Natural killer cell treated with Interleukin-12 subunit alpha and Interleukin-12 subunit beta and Interleukin-15 and Interleukin-18, amount 100 ng/mL, for 72 hours (primary cell): ENCODE measurements around the gene TEN1. TPM values are rescaled to one million over a fixed set of nuclear protein-coding genes. Genes with fewer than 3 reads are reported as not detected.
"Not testable (repeated sequence)": the region's sequence is repeated elsewhere in the genome, so short reads cannot be mapped to it uniquely, and the experiment has no call there.

Source experiments
- ATAC-seq, 2 donors: fragments of 150-1000 bp; cut with Tn5 transposase in 1 of 2; sonication (Bioruptor Pico), chemical (Tn5 transposase) in 1 of 2; 2 replicates each; pipeline ENCODE4 v1.10.0; 2021
- DNase-seq: peaks from one replicate; pipeline ENCODE4 v3.0.0; 2022; ENCODE audit warnings: low spot score
- H3K27ac Mint-ChIP-seq, 2 donors: 1 replicate in 1 of 2; 2 replicates in 1 of 2; pipeline ENCODE4 v1.8.0; 2022; ENCODE audit warnings: mixed read lengths in 2 of 2, mild to moderate bottlenecking in 1 of 2, moderate library complexity in 1 of 2
- H3K27me3 Mint-ChIP-seq, 2 donors: 1 replicate in 1 of 2; 2 replicates in 1 of 2; pipeline ENCODE4 v1.8.0; 2022; ENCODE audit warnings: mixed read lengths in 2 of 2
- H3K36me3 Mint-ChIP-seq: one replicate; pipeline ENCODE4 v1.8.0; 2022; ENCODE audit warnings: mixed read lengths
- H3K4me1 Mint-ChIP-seq, 2 donors: 1 replicate in 1 of 2; 2 replicates in 1 of 2; pipeline ENCODE4 v1.8.0; 2022; ENCODE audit warnings: low read depth in 2 of 2, mixed read lengths in 2 of 2, mild to moderate bottlenecking in 1 of 2
- H3K4me3 Mint-ChIP-seq: one replicate; pipeline ENCODE4 v1.8.0; 2022; ENCODE audit warnings: mixed read lengths
- H3K9me3 Mint-ChIP-seq: 2 replicates; pipeline ENCODE4 v1.8.0; 2022; ENCODE audit warnings: mixed read lengths
- total RNA-seq, 2 donors: library from RNA; stranded (reverse); gene quantifications; one replicate each; pipeline ENCODE4 v1.2.3, GENCODE V29; 2022

The TEN1 gene
- total RNA-seq, 2 donors from 2014 or later, result 16.5 to 19.1 TPM

DNA sequence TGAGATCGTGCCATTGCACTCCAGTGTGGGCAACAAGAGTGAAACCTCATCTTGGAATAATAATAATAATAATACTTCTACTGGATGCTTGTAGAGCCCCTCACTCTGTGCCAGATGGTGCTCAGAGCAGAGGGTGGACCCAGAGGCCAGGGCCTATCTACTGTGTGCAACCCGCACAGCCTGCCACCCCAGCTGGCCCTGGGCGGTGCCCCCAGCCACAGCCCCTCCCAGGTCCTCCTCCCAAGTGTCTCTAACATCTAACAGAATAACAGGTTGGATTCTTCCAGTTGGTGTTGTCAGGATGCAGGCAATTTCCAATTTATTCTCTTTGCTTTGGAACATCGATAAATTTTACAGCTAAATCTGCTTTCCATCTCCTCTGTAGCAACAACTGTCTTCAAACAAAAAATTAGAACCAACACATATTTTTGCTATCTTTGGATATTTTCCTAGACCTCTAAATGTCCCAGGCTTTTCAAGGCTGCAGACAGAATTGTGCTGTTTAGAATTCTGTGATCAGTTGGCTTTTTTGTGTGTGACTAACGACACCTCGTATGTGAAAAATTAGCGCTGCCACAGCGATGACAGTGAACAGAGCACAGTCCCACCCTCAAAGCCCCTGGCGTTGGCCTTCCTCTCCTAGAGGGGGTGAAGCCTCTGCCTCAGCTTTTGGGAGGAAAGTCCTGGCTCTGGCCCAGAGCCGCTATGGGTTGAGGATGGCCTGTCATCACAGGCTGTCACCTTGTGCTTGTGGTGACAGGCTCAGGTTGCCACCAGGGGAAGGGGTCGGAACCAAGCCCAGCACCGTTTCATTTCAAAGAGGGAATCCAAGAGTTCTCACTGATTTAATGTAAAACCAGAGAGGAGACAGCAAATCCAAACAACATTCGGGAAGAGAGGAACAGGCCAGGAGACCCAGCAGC lies 55.6 kb downstream of the TEN1 start:
- peaks cover 6% of the 10 kb centered on the region for H3K36me3 Mint-ChIP-seq
- H3K9me3 Mint-ChIP-seq, result no peaks in the 10 kb centered on the region
- no peaks in the 10 kb centered on the region for H3K27me3 Mint-ChIP-seq
- H3K4me3 Mint-ChIP-seq, result no peak overlapping the region
- H3K27ac Mint-ChIP-seq, result no peak overlapping the region
- peaks cover 3 to 7% of the 10 kb centered on the region in 2 donors for H3K4me1 Mint-ChIP-seq
- no peak for DNase-seq
- ATAC-seq, result no peak

DNA sequence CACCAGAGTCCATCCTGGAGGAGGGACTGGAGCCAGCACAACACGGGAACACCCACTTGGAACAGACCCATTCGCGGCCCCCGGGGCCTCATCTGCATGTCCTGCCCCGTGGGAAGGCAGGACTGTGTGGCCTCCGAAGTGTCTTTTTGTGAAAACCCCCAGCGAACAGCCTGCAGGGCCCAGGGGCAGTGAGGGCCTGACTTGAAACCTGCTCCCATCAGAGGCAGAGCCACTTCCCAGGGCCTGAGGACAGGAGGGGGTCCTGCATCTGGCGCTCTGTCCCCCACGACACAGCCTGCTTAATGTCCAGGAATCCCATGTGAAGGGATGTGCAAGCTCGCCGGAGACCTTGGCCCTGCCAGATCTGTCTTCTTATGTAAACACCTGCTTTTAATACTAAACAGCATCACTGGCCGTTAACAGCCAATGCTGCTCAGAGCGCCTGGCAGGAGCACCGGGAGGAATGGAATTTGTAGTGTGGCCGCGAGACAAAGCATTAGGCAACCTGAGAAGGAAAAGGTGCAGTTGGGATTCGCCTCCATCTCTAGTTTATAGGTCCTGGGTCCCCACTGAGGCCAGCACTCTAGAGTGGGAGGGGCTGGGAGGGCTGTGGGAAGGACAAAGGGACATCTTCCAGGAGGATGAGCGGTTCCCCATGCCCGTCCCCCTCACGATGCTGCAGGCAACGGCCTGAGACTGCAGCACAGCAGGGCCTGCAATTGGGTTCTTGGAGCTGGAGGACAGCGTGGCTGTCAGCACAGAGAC lies 57.6 kb downstream of the TEN1 start:
- no peak for DNase-seq
- H3K4me1 Mint-ChIP-seq, result peaks cover 0 to 5% of the 10 kb centered on the region in 2 donors
- no peaks in the 10 kb centered on the region for H3K27me3 Mint-ChIP-seq
- no peaks in the 10 kb centered on the region for H3K9me3 Mint-ChIP-seq
- ATAC-seq, result no peak
- H3K36me3 Mint-ChIP-seq, result peaks cover 10% of the 10 kb centered on the region
- no peak overlapping the region for H3K27ac Mint-ChIP-seq
- H3K4me3 Mint-ChIP-seq, result no peak overlapping the region

DNA sequence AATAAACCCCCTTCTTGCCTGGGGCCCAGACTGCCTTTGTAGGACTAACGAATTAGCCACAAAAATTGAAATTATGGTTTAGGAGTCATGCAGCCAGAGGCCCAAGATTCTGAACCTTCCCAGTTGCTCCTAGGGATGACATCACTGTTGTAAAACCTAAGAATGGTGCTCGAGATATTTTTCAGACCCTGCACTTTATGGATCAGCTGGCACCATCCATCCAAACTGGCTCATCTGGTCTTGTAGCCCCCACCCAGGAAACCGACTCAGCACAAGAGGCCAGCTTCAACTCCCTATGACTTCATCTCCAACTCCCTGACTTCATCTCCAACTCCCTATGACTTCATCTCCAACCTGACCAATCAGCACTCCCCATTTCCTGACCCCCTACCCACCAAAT lies 59.0 kb downstream of the TEN1 start:
- H3K27me3 Mint-ChIP-seq, result no peaks in the 10 kb centered on the region
- H3K4me1 Mint-ChIP-seq, result peaks cover 0 to 5% of the 10 kb centered on the region in 2 donors
- ATAC-seq, result no peak
- no peak overlapping the region for H3K4me3 Mint-ChIP-seq
- H3K27ac Mint-ChIP-seq, result peak overlapping the region in 1 of 2 donors; percentile 51
- H3K36me3 Mint-ChIP-seq, result peaks cover 10% of the 10 kb centered on the region
- H3K9me3 Mint-ChIP-seq, result no peaks in the 10 kb centered on the region
- DNase-seq, result no peak

DNA sequence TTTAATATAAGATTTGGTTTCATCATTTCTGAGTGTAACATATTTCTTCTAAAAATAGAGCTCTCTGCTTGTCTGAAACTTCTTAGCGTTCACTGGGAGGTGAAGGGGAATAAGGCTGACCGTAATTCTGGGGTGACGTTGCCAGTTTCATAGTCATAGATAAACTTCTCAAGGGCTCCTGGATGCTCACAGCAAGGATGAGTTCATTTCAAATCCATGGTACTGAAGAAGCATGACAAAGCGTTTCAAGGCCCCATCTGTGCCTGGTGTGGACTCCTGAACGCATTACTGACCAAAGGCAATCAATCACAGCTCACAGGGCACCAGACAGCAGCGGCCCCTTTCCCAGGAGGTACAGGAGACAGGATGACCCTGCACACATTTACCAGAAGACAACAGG lies 60.1 kb downstream of the TEN1 start:
- H3K36me3 Mint-ChIP-seq, result peaks cover 14% of the 10 kb centered on the region

DNA sequence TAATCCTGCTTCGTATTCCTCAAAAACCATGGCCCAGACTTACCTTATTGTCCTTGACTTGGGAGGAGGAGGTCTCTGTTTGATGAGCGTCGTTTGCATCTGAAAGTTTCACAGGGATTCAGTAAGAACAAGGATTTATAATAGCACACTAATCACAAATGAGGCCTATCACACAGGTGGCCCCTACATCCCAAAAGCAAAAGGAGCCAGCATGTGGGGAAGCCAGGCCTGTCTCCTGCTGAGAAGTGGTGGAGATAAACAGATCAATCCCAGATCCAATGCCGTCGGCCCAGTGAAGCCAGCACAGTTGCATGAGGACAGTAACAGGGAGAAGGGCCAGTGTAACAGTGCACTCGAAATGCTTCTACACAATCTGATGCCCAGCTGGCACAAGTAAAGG lies 61.3 kb downstream of the TEN1 start:
- H3K36me3 Mint-ChIP-seq, result peaks cover 16% of the 10 kb centered on the region
- ATAC-seq (no peak), DNase-seq (no peak)
- H3K27ac Mint-ChIP-seq, result no peak overlapping the region
- no peaks in the 10 kb centered on the region for H3K9me3 Mint-ChIP-seq
- H3K4me3 Mint-ChIP-seq, result no peak overlapping the region
- peaks cover 0 to 5% of the 10 kb centered on the region in 2 donors for H3K4me1 Mint-ChIP-seq
- no peaks in the 10 kb centered on the region for H3K27me3 Mint-ChIP-seq

More for the DNA sequence above, 60.1 kb downstream of the TEN1 start:
- DNase-seq (no peak), ATAC-seq (no peak)
- H3K4me3 Mint-ChIP-seq, result no peak overlapping the region
- peaks cover 0 to 7% of the 10 kb centered on the region in 2 donors for H3K4me1 Mint-ChIP-seq
- peak overlapping the region in 1 of 2 donors; percentile 51 for H3K27ac Mint-ChIP-seq
- H3K27me3 Mint-ChIP-seq, result no peaks in the 10 kb centered on the region
- H3K9me3 Mint-ChIP-seq, result no peaks in the 10 kb centered on the region

DNA sequence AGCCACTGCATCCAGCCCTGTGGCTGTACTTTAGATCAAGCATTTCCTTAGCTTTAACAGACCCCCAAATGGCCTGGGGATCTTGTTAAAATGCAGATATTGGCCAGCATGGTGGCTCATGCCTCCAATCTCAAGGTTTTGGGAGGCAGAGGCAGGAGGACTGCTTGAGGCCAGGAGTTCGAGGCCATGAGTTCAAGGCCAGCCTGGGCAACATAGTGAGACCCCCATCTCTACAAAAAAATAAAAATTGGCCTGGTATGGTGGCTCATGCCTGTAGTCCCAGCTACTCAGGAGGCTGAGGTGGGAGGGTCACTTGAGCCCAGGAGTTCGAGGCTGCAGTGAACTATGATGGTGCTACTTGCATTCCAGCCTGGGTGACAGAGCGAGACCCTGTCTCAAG lies 63.8 kb downstream of the TEN1 start:
- H3K36me3 Mint-ChIP-seq, result peaks cover 19% of the 10 kb centered on the region
- not testable (repeated sequence) for H3K9me3 Mint-ChIP-seq, H3K4me3 Mint-ChIP-seq, H3K27ac Mint-ChIP-seq, DNase-seq, H3K27me3 Mint-ChIP-seq, H3K4me1 Mint-ChIP-seq, ATAC-seq

DNA sequence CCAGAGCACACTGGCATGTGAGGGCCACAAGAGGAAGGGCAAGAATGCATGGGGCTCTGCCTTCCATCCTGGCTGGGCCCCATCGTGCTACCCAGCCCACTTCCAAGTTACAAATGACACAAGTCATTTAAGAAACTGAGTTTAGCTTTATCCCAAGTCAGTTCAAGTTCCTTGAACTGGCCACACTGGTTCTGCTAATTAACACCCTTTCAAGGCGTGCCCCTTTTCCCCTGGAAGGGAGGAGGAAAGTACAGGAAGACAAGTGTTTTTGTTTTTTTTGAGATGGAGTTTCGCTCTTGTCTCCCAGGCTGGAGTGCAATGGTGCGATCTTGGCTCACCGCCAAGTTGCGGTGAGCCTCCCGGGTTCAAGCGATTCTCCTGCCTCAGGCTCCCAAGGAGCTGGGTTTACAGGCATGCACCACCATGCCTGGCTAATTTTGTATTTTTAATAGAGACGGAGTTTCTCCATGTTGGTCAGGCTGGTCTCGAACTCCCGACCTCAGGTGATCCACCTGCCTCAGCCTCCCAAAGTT lies 65.5 kb downstream of the TEN1 start:
- not testable (repeated sequence) for H3K4me3 Mint-ChIP-seq, H3K27me3 Mint-ChIP-seq, ATAC-seq, H3K9me3 Mint-ChIP-seq, DNase-seq, H3K27ac Mint-ChIP-seq
- Mint-ChIP-seq H3K36me3 (peaks cover 29% of the 10 kb centered on the region), H3K4me1 (peaks cover 5 to 12% of the 10 kb centered on the region in 2 donors)

DNA sequence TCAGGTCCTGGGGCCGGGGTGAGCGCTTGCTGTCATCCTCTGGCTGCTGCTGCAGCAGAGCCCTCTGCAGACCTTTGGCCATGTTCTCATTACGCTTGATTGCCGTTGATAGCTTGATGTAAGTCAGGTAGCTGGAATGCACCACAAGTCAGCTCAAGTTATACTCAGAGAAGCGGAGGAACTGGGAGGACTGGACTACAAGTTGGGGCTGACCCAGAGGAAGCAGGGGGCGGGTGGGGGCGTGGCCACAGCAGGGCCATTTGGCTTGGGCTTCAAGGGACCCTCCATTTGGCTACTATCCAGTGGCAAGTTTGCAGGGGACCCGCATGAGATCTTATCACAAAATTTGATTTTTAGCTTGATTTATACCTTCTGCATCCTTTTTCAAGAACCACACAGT lies 67.0 kb downstream of the TEN1 start:
- H3K27me3 Mint-ChIP-seq, result no peaks in the 10 kb centered on the region
- H3K9me3 Mint-ChIP-seq, result no peaks in the 10 kb centered on the region
- peaks cover 5 to 14% of the 10 kb centered on the region in 2 donors for H3K4me1 Mint-ChIP-seq
- ATAC-seq (no peak), DNase-seq (no peak)
- no peak overlapping the region for H3K4me3 Mint-ChIP-seq
- H3K27ac Mint-ChIP-seq, result no peak overlapping the region
- peaks cover 36% of the 10 kb centered on the region for H3K36me3 Mint-ChIP-seq

DNA sequence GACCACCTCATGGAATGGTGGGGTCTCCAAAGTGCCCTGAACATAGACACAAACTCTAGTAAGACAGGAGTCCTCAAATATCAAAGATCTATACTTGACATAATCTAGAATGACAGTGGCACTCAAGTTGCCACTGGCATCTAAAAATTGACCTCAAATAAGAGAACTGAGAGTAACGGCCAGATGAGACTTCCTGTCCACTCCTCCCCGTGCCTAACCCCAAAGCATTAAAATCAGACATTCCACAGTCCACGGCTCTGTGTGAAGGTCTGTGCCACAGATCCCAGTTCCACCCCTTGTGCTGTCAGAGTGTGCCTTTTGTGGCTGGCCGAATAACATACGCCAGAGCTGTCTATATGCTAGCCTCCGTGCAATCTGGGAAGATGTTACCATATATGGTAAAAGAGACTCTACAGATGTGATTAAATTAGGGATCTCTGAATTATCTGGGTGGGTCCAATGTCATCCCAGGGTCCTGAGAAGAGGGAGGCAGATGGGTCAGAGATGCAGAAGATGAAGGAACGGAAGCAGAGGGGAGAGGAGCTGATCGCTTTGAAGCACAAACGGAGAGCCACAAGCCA lies 69.1 kb downstream of the TEN1 start:
- Mint-ChIP-seq H3K4me3 (no peak overlapping the region), H3K9me3 (no peaks in the 10 kb centered on the region), H3K27me3 (no peaks in the 10 kb centered on the region), H3K36me3 (peaks cover 37% of the 10 kb centered on the region), H3K27ac (no peak overlapping the region), H3K4me1 (peaks cover 5 to 17% of the 10 kb centered on the region in 2 donors)
- ATAC-seq (no peak), DNase-seq (no peak)

DNA sequence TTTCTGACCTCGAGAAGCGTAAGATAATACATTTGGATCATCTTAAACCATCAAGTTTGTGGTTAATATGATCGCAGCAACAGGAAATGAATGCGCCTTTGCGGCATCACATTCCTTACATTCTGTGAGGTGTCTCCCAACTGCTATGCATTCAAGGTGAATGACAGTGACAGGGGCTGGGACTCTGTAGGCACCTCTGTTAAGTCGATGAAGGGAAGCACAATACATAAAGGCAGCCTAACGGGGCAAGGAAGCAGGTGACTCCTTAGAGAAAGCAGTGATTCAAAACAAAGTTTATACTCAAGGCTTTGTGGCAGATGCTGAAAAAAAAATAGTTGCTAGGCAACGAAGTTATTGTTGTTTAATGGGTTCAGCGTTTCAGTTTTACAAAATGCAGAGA lies 69.7 kb downstream of the TEN1 start:
- H3K27me3 Mint-ChIP-seq, result no peaks in the 10 kb centered on the region
- ATAC-seq (no peak), DNase-seq (no peak)
- H3K4me1 Mint-ChIP-seq, result peaks cover 5 to 15% of the 10 kb centered on the region in 2 donors
- peaks cover 37% of the 10 kb centered on the region for H3K36me3 Mint-ChIP-seq
- no peak overlapping the region for H3K4me3 Mint-ChIP-seq
- H3K27ac Mint-ChIP-seq, result no peak overlapping the region
- H3K9me3 Mint-ChIP-seq, result no peaks in the 10 kb centered on the region

DNA sequence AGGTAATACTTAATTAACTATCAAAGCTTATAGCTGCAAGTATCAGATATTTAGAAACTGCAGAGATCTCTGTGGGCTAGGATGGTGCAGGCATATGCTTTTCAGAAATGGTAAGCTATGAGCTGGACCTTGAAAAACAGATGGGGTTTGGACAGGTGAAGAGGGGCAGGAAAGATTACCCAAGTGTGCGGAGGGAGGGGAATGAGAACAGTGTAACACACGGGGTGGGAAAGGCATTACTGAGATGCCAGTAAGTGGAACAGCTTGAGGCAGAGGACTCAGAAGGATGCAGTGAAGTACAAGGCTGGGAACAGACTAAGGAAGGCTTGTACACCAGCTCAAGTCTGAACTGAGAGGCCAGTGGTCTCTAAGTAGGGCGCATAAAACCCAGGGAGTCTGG lies 70.2 kb downstream of the TEN1 start:
- H3K36me3 Mint-ChIP-seq, result peaks cover 32% of the 10 kb centered on the region
- H3K27ac Mint-ChIP-seq, result no peak overlapping the region
- H3K27me3 Mint-ChIP-seq, result no peaks in the 10 kb centered on the region
- H3K4me3 Mint-ChIP-seq, result no peak overlapping the region
- H3K9me3 Mint-ChIP-seq, result no peaks in the 10 kb centered on the region
- H3K4me1 Mint-ChIP-seq, result peaks cover 5 to 15% of the 10 kb centered on the region in 2 donors
- ATAC-seq (no peak), DNase-seq (no peak)

DNA sequence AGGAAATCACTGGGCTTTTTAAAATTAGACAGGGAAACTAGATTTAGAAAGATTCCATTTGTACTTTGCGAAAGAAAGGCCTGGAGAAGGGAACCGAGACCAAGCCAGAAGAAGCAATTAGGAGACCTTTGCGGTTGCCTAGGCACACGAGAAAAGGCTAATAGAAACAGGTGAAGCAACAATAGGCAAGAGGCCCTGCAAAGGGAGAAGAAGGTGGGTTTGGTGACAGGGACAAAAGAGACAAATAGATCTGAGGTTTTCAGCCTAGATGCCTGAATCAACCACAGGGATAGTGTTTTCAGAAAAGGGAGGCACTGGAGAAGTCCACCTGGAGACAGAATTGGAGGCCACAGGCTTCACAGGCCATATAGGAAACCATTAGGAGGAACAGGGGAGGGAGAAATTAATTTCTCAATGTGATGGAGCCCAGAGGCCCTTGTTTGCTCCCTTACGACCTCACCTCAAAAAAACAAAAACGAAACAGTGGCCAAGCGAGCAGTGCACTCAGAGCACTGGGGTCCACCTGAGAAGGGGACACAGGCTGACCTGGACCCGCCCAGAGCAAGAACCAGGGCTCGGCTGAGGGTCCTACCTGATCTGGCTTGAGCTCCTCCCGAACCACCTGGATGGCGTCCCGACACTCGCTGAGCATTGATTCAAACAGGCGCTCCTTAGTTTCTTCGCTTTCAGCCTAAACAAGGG lies 70.9 kb downstream of the TEN1 start:
- H3K9me3 Mint-ChIP-seq, result no peaks in the 10 kb centered on the region
- peaks cover 5 to 15% of the 10 kb centered on the region in 2 donors for H3K4me1 Mint-ChIP-seq
- peaks cover 31% of the 10 kb centered on the region for H3K36me3 Mint-ChIP-seq
- H3K27ac Mint-ChIP-seq, result no peak overlapping the region
- H3K27me3 Mint-ChIP-seq, result no peaks in the 10 kb centered on the region
- no peak overlapping the region for H3K4me3 Mint-ChIP-seq
- no peak for ATAC-seq
- no peak for DNase-seq
